EH (cell line): ENCODE data around the gene KXD1.

ENCODE experiments used
- DNase-seq: peaks from one replicate; pipeline ENCODE4 v3.0.0-alpha.2; 2015; ENCODE audit warnings: low read depth

KXD1 gene

GRCh38 chr19:18613589-18614234 lies 56.0 kb downstream of the KXD1 start:
- no peak for DNase-seq

DNA sequence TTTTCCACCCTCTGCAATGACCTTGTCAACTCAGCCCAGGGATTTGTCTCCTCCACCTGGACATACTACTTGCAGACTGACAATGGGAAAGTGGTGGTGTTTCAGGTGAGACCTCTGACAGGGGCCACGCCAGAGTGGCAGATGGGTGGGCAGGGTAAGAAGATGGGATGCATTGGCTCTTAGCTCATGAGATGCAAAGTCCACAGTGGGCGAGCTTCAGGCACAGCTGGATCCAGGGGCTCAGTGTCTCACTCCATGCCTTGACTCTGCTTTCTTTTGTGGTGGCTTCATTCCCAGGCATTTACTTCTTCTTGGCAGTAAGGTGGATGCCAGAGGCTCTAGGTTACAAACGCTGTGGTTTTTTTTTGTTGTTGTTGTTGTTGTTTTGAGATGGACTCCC lies 58.4 kb downstream of the KXD1 start:
- DNase-seq = no peak

DNA sequence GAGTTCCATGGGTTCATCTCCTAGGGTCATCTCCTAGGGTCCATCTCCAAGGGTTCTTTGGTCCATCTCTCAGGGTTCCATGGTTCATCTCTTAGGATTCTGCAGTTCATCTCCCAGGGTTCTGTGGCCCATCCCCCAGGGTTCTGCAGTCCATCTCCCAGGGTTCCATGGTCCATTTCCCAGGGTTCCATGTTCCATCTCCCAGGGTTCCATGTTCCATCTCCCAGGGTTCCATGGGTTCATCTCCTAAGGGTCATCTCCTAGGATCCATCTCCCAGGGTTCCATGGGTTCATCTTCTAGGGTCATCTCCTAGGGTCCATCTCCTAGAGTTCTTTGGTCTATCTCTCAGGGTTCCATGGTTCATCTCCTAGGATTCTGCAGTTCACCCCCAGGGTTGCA lies 59.9 kb downstream of the KXD1 start:
- DNase-seq = no peak

DNA sequence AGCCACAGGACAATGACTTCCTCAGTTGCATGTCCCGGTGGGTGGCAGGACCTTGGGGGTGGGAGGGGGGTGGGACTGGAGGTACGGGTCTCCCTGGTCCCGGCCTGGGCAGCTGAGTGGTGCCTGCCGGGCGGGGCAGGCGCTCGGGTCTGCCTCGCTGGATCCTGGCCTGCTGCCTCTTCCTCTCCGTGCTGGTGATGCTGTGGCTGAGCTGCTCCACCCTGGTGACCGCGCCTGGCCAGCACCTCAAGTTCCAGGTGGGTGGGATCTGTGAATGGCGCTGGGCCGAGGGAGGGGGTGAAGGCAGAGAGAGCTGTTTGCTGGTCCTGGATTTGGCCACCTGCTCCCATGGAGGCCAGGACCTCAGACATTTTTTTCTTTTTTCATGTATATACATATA lies 60.6 kb downstream of the KXD1 start:
- no peak for DNase-seq
